Right cardiac atrium (tissue), 5 donors: ENCODE data around the gene COQ10A. TPM values are rescaled to one million over a fixed set of nuclear protein-coding genes. Genes with fewer than 3 reads are reported as not detected.

ENCODE experiments used
- ATAC-seq, 2 donors: fragments of 200-7000 bp; cut with Tn5 transposase; one replicate each; pipeline versions ENCODE4 v1.8.0 to v1.9.1; 2020; ENCODE audit warnings: moderate library complexity in 2 of 2, mild to moderate bottlenecking in 1 of 2
- DNase-seq, 3 donors: peaks; one replicate each; pipeline ENCODE4 v3.0.0-alpha.2; 2020
- H3K27ac ChIP-seq: one replicate; pipeline ENCODE4 v1.5.1; 2013; ENCODE audit warnings: mild to moderate bottlenecking, low read length, control low read depth, moderate library complexity
- H3K27me3 ChIP-seq: one replicate; pipeline ENCODE4 v1.6.1; 2013; ENCODE audit not compliant: control insufficient read depth, insufficient read depth
- H3K4me1 ChIP-seq: one replicate; pipeline ENCODE4 v1.6.1; 2013; ENCODE audit warnings: low read length; ENCODE audit not compliant: control insufficient read depth, insufficient read depth
- H3K4me3 ChIP-seq: one replicate; pipeline ENCODE4 v1.5.1; 2013; ENCODE audit warnings: low read length, control low read depth
- H3K9me3 ChIP-seq: one replicate; pipeline ENCODE4 v1.6.1; 2013; ENCODE audit warnings: low read length; ENCODE audit not compliant: control insufficient read depth
- WGBS: extraction: QIAGEN DNeasy Blood & Tissue Kit; methylation state at CpG from one replicate; pipeline ENCODE4 v1.1.7; 2013; 5-methylcytosine and 5-hydroxymethylcytosine counted together
- intact Hi-C, 4 donors: fragments of 100-400 bp; cut with DNase I; formaldehyde crosslinking; loops; one replicate each; pipeline versions ENCODE4 v1.11.0 to v1.14.0; 2022 to 2023
- long read RNA-seq, 4 donors: library from polyadenylated mRNA; unstranded; transcript quantifications; one replicate each; pipeline ENCODE4 v2.0.0, GENCODE V29; 2020 to 2021
- polyA plus RNA-seq: library from polyadenylated mRNA; stranded (reverse); fragments of 200-250 nt; gene quantifications from one replicate; pipeline ENCODE4 v1.2.3, GENCODE V29; 2013
- total RNA-seq, 4 donors: library from RNA; stranded (reverse); fragmentation: NEBNext Ultra II Directional; extraction: Animal tissue kit (Norgen Biotek cat#: 25700); gene quantifications; one replicate each; pipeline ENCODE4 v1.2.1, GENCODE V29; 2021
- donor health status: healthy with polysubstance abuse.
- donor health status: DM: no; HTN: yes; CAD: no.
- donor health status: DM: no; HTN: no; CAD: no.
- donor health status: DM: no; HTN: yes; CAD: no; lungs with severe emphysema.
- donor health status: DM: yes; HTN: yes; CAD: no.

The COQ10A gene
- total RNA-seq (100 to 1,000 TPM in 3 of 4 donors, 10 to 100 TPM in 1; 98.5 to 166 (median 117) TPM), polyA plus RNA-seq (159 TPM)
- long read RNA-seq, donor 1, transcript COQ10A-201 (5 exons, 1,652 nt) = minor isoform, 30 of 190 reads
- long read RNA-seq, donor 1, transcript COQ10A-202 (5 exons, 1,410 nt) = major isoform, 141 of 190 reads
- long read RNA-seq, donor 1, partial matches to known transcripts = 1 of 190 reads
- long read RNA-seq, donor 1, other reads (novel, unspliced or antisense) = 14 of 190 reads
- long read RNA-seq, donor 2, transcript COQ10A-202 (5 exons, 1,410 nt) = major isoform, 41 of 70 reads
- long read RNA-seq, donor 2, transcript COQ10A-201 (5 exons, 1,652 nt) = minor isoform, 17 of 70 reads
- long read RNA-seq, donor 2, partial matches to known transcripts = 5 of 70 reads
- long read RNA-seq, donor 2, other reads (novel, unspliced or antisense) = 5 of 70 reads
- long read RNA-seq, donor 3, transcript COQ10A-201 (5 exons, 1,652 nt) = minor isoform, 44 of 276 reads
- long read RNA-seq, donor 3, transcript COQ10A-202 (5 exons, 1,410 nt) = major isoform, 214 of 276 reads
- long read RNA-seq, donor 3, partial matches to known transcripts = 1 of 276 reads
- long read RNA-seq, donor 3, other reads (novel, unspliced or antisense) = 13 of 276 reads
- long read RNA-seq, donor 4, transcript COQ10A-201 (5 exons, 1,652 nt) = minor isoform, 29 of 136 reads
- long read RNA-seq, donor 4, transcript COQ10A-202 (5 exons, 1,410 nt) = major isoform, 90 of 136 reads
- long read RNA-seq, donor 4, partial matches to known transcripts = 1 of 136 reads
- long read RNA-seq, donor 4, other reads (novel, unspliced or antisense) = 14 of 136 reads

DNA sequence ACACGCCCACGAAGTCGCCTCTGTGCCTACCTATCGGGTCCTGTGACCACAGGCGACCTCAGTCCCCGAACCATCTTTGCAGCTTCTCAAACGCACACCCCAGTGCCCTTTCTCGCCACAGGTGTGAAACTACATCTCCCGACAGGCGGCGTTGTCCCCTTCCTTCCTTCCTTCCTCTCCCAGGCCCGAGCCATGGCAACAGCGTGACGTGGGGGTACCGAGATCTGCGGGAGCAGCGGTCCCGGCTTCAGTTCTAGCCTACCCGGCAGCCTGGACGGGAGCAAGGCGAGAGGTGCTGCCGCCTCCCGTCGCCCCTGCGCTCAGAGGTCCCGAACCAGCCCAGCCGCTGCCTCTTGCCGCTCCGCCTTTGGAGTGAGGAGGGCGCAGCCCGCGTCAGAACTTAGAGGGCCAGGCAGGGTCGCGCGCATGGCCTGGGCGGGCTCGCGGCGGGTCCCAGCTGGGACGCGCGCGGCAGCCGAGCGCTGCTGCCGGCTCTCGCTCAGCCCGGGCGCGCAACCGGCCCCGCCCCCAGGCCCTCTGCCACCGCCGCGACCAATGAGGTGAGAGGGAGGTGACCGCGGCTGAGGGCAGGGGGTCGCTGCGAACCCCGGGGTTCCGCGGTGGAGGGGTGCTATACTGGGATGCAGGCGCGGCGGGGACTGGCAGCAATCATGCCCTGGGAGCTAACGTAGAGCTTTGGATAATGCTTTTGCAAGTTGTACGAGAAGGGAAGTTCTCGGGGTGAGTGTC is at the start of gene COQ10A:
TSS of gene COQ10A (plus strand) at position 250 of the 750 bp plus-strand sequence. CDS start at position 427, 177 bp downstream.
- peak; percentile 91 to 96 (median 95) for DNase-seq
- peak; percentile 95 to 97 for ATAC-seq
- intact Hi-C loops = no loop called here
- no peaks in the 10 kb centered on the region for H3K9me3 ChIP-seq
- H3K4me3 ChIP-seq = peak within 1 kb of the TSS; percentile 51
- H3K4me1 ChIP-seq = no peaks in the 10 kb centered on the region
- WGBS = under 1% methylated on average over 68 of the region's 68 CpGs
- peak within 1 kb of the TSS; percentile 97 for H3K27ac ChIP-seq
- no peaks in the 10 kb centered on the region for H3K27me3 ChIP-seq

DNA sequence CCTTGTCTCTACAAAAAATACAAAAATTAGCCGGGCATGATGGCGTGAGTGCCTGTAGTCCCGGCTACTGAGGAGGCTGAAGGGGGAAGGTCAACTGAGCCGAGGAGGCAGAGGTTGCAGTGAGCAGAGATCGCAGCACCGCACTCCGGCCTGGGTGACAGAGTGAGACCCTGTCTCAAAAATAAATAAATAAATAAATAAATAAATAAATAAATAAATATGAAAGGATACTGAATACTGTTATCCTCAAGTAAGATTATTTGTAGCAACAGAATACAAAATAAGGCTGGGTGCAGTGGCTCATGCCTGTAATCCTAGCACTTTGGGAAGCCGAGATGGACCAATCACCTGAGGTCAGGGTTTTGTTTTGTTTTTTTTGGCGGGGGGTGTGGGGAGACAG is 46.9 kb upstream of the COQ10A start:
- DNase-seq (no peak), ATAC-seq (no peak)
- Histone ChIP-seq H3K27ac (no peak overlapping the region), H3K4me3 (no peak overlapping the region), H3K9me3 (no peaks in the 10 kb centered on the region), H3K27me3 (no peaks in the 10 kb centered on the region), H3K4me1 (peaks cover 2% of the 10 kb centered on the region)
- intact Hi-C loops = no loop called here
- WGBS = 92% methylated on average over 9 of the region's 9 CpGs

- DNase-seq (no peak), ATAC-seq (no peak)
- Histone ChIP-seq H3K9me3 (no peaks in the 10 kb centered on the region), H3K27ac (peak overlapping the region; percentile 97), H3K27me3 (no peaks in the 10 kb centered on the region), H3K4me3 (peak overlapping the region; percentile 75), H3K4me1 (peaks cover 2% of the 10 kb centered on the region)
- 3% methylated on average over 10 of the region's 10 CpGs for WGBS
- intact Hi-C loops = no loop called here
Observed at GRCh38 chr12:56220611-56221231, 46.0 kb upstream of the COQ10A start.

GRCh38 chr12:56221232-56221756 is 45.4 kb upstream of the COQ10A start:
- H3K27ac ChIP-seq = peak overlapping the region; percentile 97
- WGBS = under 1% methylated on average over 21 of the region's 21 CpGs
- ATAC-seq (peak; percentile 37), DNase-seq (peak; percentile 79 to 86 (median 85))
- H3K4me1 ChIP-seq = peaks cover 2% of the 10 kb centered on the region
- intact Hi-C loops = no loop called here
- peak overlapping the region; percentile 75 for H3K4me3 ChIP-seq
- no peaks in the 10 kb centered on the region for H3K27me3 ChIP-seq
- no peaks in the 10 kb centered on the region for H3K9me3 ChIP-seq

- ATAC-seq = peak; percentile 93 to 94
- intact Hi-C loops = no loop called here
- DNase-seq = peak; percentile 98 to 99 (median 99)
- peaks cover 2% of the 10 kb centered on the region for H3K4me1 ChIP-seq
- peak within 1 kb of the TSS; percentile 75 for H3K4me3 ChIP-seq
- no peaks in the 10 kb centered on the region for H3K27me3 ChIP-seq
- WGBS = under 1% methylated on average over 42 of the region's 42 CpGs
- no peaks in the 10 kb centered on the region for H3K9me3 ChIP-seq
- peak within 1 kb of the TSS; percentile 99 for H3K27ac ChIP-seq
Observed at GRCh38 chr12:56221757-56222530, 44.8 kb upstream of the COQ10A start, which contains the start of gene RNF41. TSS of gene RNF41 (minus strand) at chr12:56221922. CDS start at chr12:56214047, 7,875 bp downstream.

- intact Hi-C loops = no loop called here
- ATAC-seq (no peak), DNase-seq (no peak)
- Histone ChIP-seq H3K4me1 (peaks cover 2% of the 10 kb centered on the region), H3K27ac (peak overlapping the region; percentile 99), H3K4me3 (peak overlapping the region; percentile 72), H3K9me3 (no peaks in the 10 kb centered on the region), H3K27me3 (no peaks in the 10 kb centered on the region)
- WGBS = 9% methylated on average over 4 of the region's 4 CpGs
Observed at GRCh38 chr12:56222531-56222895, 44.2 kb upstream of the COQ10A start.

- Histone ChIP-seq H3K9me3 (no peaks in the 10 kb centered on the region), H3K4me1 (peaks cover 2% of the 10 kb centered on the region), H3K27ac (peak overlapping the region; percentile 88), H3K4me3 (peak overlapping the region; percentile 39), H3K27me3 (no peaks in the 10 kb centered on the region)
- DNase-seq (no peak), ATAC-seq (no peak)
- 22% methylated on average over 15 of the region's 15 CpGs for WGBS
- intact Hi-C loops = no loop called here
Observed at GRCh38 chr12:56223571-56224101, 43.1 kb upstream of the COQ10A start.

- intact Hi-C loops = no loop called here
- peaks cover 2% of the 10 kb centered on the region for H3K4me1 ChIP-seq
- H3K27ac ChIP-seq = peak within 1 kb of the TSS; percentile 88
- no peaks in the 10 kb centered on the region for H3K27me3 ChIP-seq
- peak; percentile 99 for DNase-seq
- peak; percentile 90 to 91 for ATAC-seq
- H3K4me3 ChIP-seq = peak within 1 kb of the TSS; percentile 86
- WGBS = under 1% methylated on average over 41 of the region's 41 CpGs
- H3K9me3 ChIP-seq = no peaks in the 10 kb centered on the region
Observed at GRCh38 chr12:56224102-56224701, 42.5 kb upstream of the COQ10A start, which contains the start of gene NABP2. TSS of gene NABP2 (plus strand) at chr12:56224342. CDS start at chr12:56224857, 515 bp downstream.

DNA sequence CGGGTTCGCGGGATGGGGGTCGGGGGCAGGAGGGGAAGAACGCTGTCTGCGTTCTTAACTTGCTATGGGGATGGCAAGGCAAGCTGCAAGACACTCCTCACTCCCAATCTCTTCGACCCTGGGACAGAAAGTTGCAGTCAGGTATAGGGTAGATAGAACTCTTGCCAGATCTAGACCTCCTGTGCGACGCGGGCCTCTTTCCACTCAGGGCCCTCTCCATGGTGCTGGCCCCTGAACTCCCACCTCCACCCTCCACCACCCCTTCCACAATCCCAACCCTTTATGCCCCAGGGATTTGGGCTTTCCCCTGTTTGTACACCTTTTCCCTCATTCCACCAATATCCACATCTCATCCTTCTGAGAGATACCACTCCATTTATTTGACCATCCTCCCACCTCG is 41.8 kb upstream of the COQ10A start:
- no peak for ATAC-seq
- DNase-seq = no peak
- Histone ChIP-seq H3K4me3 (peak overlapping the region; percentile 86), H3K4me1 (peaks cover 2% of the 10 kb centered on the region), H3K27me3 (no peaks in the 10 kb centered on the region), H3K9me3 (no peaks in the 10 kb centered on the region), H3K27ac (no peak overlapping the region)
- 71% methylated on average over 11 of the region's 11 CpGs for WGBS
- intact Hi-C loops = no loop called here
